Left cardiac atrium (tissue), 4 donors: Measurements from ENCODE around the gene EFHC2. TPM values are rescaled to one million over a fixed set of nuclear protein-coding genes. Genes with fewer than 3 reads are reported as not detected.

ENCODE experiments used
- ATAC-seq, 2 donors: fragments of 200-7000 bp; cut with Tn5 transposase; one replicate each; pipeline ENCODE4 v1.9.1; 2020; ENCODE audit warnings: mild to moderate bottlenecking in 2 of 2, moderate library complexity in 2 of 2
- DNase-seq: peaks from one replicate; pipeline ENCODE4 v3.0.0-alpha.2; 2020
- intact Hi-C, 2 donors: fragments of 100-400 bp; cut with DNase I; formaldehyde crosslinking; loops; one replicate each; pipeline versions ENCODE4 v1.14.1 to v1.15.1; 2022 to 2023
- total RNA-seq, 2 donors: library from RNA; stranded (reverse); fragmentation: NEBNext Ultra II Directional; extraction: Animal tissue kit (Norgen Biotek cat#: 25700); gene quantifications; one replicate each; pipeline ENCODE4 v1.2.1, GENCODE V29; 2021
- donor health status: DM: no; HTN: yes; CAD: no.
- donor health status: DM: no; HTN: yes; CAD: no; lungs with severe emphysema.
- donor health status: DM: yes; HTN: yes; CAD: no.
- donor health status: Dilated cardiomyopathy.

The EFHC2 gene
- total RNA-seq, 2 donors from 2014 or later: 5.1 to 6.4 TPM

DNA sequence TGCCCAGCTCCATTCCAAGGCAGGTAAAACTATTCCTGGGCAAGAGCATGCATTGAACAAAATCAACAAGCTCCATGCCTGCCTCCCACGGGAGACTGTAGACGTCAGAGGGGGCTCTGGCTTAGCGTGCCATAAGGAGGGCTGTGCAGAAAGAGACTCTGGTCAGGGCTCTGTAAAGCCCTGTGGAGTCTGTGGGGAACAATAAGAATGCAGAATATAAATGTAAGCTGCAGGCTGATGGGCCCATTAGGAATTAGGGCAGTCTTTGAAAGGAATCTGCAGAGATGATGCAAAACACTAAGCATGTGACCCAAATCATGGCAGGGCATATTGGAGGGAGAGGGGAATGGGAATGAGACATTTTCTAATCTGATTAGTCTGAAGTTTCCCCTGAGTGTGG is 170.3 kb downstream of the EFHC2 start:
- ATAC-seq (no peak), DNase-seq (no peak)
- intact Hi-C loops: no loop called here

DNA sequence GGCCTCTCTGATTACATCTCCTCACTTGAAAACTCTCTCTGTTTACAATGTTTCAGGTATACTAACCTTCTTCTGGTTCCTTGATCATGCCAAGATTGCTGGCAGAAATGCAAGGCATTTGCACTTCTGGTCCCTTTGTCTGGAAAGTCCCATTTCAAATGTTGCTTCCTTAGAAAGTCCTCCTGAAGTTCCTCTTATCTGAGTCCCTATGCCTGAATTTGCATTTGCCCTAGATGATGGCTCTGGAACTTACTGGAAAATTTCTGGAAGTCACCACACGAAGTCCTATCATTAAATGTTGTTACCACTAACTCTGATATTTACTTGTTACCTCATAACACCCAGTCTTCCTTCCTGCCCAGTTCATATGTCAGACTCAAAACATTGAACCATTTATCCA is 176.4 kb downstream of the EFHC2 start:
- intact Hi-C loops: no loop called here
- ATAC-seq: no peak

DNA sequence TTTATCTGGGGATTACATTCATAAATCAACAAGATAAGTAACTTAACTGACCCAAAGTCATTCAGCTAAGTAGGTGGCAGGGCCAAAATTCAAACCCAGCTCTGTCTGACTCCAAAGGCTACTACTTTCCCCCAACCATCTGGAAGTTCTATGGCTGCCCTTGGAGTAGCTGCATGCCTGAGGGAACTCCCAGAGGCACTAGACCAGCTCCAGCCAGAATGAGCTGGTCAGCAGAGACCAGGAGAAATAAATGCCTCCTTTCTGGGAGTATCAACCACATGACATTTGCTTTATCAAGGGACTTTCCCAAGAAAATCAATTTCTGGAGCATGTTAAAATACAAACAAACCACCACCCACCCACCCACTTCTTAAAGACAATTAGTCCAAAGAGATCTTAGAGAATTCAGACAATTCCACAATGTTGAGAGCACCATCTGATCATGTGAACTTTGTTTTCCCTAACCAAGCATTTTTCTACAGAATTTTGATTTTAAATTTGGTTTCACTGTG is 180.5 kb downstream of the EFHC2 start:
- intact Hi-C loops: no loop called here
- DNase-seq: no peak
- no peak for ATAC-seq

More for the DNA sequence above, 176.4 kb downstream of the EFHC2 start:
- DNase-seq: no peak

DNA sequence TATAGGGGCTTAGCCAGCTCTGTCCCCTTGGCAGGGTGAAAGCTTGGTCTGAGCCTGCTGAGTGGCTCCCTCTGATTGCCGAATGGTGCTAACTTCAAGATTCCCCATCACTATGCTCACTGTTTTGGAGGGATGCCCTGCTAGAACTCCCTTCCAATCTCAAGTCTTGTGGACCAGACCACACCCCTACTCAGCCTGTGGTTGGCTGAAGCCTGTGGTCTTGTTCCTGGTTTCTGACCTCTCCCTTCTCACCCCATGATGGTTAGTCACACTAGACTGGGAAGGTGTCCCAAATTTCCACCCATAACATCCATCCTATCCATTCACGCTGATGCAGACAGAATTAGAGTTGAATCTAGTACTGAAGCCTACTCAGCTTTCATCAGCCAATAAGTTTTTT is 185.6 kb downstream of the EFHC2 start:
- peak; percentile 16 for DNase-seq
- intact Hi-C loops: no loop called here
- ATAC-seq: no peak

DNA sequence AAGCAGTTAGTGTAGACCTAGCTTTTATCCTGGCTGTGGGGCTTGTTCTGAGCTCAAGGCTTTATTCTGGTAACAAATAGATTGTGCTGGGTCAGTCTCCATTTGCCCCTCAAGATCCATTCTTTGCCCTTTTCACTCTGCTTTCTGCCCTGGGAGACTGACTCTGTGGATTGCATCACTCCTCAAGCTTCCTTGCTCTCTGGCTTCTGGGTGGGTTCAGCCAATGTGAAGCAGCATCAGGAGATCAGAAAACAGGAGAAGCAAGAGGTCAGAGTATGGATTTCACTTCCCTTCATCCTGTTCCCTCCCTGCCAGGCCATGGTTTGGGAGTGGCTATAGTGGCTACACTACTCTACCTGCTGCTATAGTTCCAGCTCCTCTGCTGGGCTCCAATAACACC is 186.2 kb downstream of the EFHC2 start:
- ATAC-seq (no peak), DNase-seq (no peak)
- intact Hi-C loops: no loop called here

DNA sequence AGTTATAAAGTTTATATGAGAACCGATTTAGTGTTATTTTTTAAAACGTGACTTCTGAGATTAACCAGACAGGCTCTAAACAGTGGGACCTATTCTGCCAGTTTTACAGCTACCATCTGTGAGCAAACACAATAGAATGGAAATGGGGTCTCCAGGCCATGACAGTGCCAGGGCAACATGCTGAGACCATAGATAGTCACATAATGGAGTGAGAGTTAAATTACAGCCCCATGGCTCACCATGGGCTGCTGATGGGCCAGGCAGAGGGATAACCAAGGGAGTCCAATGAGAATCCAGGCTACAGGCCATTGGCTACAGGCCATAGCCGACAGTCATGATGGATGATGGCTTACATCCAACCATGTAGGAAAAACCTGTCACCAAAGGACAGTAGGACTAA is 186.7 kb downstream of the EFHC2 start:
- intact Hi-C loops: no loop called here
- DNase-seq (no peak), ATAC-seq (no peak)

DNA sequence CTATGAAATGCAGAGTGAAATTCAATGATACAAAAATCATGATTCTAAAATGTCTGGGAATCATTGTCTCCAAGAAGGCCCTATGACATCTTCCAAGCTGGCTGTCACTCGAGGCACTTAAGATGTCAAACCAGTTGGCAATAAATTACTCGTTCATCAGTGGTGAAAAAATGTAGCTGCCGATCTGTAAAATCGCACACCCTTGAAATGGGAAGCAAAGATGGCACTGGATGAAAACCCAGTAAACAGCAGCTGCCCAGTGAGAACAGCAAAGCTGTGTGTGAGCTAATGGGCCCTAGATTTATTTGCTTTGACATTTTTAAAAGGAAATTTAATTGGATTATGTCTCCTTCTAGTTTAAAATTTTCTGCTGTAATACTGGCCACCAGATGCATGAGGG is 188.3 kb downstream of the EFHC2 start:
- ATAC-seq: no peak
- intact Hi-C loops: no loop called here
- no peak for DNase-seq

DNA sequence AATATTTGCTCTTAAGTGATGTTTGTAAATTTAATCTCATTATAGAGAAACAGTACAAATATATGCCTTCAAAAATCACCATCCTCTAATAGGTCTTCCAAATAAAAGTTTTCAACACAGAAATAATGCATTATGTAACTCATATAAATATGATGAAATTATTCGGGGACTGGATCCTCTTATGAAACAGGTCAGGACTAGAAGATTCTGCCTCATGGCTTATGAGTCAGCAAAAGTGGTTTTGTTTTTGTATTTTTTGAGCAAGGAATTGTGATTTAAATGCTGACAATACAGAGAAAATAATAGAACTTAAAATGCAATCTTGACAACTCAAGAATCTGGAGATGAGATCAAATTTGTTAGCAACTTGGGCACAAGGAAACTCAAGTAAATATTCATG is 190.6 kb downstream of the EFHC2 start:
- no peak for ATAC-seq
- intact Hi-C loops: no loop called here
- DNase-seq: no peak

DNA sequence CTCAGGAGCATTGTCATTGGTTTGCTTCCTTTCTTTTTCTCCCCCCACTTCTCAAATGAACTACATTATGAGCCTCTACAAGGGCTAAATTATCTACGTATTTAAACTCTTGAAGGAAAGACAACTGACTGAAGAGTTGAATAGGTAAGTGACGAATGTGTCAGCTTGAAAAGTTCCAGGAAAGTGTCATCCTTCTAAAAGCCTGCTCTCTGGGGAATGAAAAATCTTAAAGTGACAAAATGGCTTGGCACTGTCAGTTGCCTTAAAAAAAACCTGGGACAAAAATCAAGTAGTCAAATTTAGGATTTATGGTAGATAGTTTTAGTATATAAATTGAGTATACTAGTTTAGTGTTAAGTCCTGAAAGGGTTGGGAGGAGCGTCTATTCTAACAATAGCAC is 196.3 kb downstream of the EFHC2 start:
- intact Hi-C loops: no loop called here
- ATAC-seq (no peak), DNase-seq (no peak)

DNA sequence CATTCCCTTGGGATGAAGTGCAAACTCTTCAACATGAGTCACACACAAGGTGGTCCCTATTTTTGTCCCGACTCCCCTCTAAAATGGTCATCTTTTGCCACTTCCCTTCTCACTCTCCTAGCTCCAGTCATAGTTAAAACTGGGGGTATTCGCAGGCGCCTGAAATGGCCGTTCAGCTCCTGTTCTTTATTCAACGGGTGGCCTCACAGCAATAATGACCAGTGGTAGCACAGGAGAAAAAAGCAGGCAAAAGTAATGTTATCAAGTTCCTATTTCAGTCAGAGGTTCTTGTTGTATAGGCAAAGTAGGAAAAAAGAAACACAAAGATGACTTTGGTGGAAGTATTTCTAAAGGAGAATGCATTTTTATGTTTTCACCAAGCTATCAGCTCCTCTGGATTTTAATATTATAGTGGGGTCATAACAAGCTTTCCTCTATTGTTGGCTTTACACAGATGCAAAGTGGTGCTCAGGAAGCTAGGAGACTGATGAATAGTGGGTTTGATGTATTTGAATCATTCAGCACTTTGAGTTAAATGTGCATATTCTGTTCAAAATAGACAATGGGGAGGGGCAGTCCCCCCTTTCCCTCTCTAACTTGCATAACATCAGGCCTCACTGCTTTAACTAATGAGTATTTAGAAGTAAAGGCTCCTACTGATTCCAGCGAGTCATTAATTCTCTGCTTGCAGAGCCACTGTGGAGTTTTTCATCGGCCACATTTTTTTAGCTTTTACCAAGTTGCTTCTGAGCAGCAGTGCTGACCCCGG is 199.1 kb downstream of the EFHC2 start:
- DNase-seq (no peak), ATAC-seq (no peak)
- intact Hi-C loops: no loop called here

DNA sequence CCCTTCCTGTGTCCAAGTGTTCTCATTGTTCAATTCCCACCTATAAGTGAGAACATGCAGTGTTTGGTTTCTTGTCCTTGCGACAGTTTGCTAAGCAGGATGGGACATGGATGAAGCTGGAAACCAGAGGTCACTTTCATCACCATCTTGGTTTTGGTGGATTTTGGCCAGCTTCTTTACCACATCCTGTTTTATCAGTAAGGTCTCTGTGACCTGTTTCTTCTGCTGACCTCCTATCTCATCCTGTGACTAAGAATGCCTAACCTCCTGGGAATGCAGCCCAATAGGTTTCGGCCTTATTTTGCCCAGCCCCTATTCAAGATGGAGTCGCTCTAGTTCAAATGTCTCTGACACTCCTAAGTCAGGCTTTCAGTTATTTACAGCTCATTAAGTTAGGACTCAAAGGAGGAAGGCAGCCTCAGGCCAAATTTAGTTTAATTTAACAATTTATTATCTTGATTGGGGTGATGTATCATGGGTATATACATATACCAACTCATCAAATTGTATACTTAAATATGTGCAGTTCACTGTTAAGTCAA is 200.3 kb downstream of the EFHC2 start:
- intact Hi-C loops: no loop called here
- no peak for DNase-seq
- no peak for ATAC-seq

DNA sequence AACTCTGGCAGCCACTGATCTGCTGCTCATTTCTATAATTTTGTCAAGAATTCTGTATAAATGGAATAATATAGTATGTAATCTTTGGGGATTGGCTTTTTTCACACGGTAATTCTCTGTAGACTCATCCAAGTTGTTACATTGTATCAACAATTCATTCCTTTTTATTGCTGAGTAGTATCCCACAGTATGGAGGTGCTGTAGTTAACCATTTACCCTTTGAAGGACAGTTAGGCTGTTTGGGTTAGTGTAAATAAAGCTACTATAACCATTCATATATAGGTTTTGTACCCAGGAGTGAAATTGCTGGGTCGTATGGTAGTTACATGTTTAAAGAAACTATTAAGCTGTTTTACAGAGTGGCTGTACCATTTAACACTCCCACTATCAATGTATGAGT is 213.3 kb downstream of the EFHC2 start:
- intact Hi-C loops: no loop called here
- ATAC-seq (no peak), DNase-seq (no peak)

DNA sequence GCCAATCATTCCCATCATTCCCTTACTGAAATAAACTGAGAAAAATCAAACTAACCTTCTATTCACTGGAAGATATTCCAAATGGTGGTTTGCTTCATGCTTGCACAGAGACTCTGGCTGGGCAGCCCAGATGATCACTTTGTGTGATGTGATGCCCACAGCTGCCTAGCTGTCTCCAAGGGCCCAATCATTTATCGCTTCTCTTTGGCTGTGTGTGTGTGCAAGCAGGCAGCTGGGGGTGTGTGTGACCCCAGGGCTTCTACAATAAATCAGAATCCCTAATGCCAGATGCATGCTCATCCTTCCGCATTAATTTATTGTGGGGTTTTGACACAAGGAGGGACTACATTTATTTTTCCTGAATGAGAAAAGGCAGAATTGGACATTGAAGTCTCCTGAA is 230.1 kb downstream of the EFHC2 start:
- DNase-seq (no peak), ATAC-seq (no peak)
- intact Hi-C loops: no loop called here

DNA sequence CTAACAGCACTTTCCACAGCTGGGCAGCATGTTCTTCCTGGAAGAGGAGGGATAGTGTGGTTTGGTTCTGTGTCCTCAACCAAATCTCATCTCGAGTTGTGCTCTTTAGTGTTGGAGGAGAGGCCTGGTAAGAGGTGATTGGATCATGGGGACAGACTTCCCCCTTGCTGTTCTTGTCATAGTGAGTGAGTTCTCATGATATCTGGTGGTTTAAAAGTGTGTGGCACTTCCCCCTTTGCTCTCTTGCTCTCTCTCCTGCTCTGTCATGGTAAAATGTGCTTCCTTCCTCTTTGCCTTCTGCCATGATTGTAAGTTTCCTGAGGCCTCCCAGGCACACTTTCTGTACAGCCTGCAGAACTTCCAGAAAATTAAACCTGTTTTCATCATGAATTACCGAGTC is 236.6 kb downstream of the EFHC2 start:
- DNase-seq: no peak
- intact Hi-C loops: no loop called here
- ATAC-seq: no peak

DNA sequence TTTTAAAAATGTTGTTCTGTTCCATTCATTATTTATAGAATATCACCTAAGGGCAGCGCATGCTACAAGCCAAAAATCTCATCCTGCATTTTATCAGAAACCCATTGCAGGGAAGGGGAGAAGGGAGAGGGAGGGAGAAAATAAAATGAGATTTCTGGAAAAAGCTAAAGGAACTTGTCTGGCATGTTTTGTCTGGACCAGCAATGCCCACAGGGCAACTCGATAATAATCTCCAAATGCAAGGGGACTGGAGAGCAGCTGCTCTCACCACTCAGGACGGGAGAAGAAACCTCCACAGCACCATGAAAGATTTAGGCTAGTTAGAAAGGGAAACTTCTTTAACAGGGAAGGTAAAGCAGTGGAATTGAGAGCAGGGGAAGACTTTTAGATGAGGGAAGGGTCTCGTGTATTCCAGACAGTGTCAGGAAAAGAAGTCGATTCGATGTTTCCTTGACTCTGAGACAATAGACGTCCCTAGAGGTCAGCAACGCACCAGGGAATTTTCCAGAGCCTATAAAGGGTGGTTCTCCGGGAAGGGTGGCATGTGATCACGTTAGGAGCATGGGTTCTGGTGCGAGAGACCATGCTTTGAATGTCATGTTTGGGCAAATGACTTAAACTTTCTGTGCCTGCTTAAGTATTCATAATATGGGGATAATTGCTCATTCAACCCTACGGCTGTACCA is 238.1 kb downstream of the EFHC2 start:
- no peak for ATAC-seq
- intact Hi-C loops: no loop called here

DNA sequence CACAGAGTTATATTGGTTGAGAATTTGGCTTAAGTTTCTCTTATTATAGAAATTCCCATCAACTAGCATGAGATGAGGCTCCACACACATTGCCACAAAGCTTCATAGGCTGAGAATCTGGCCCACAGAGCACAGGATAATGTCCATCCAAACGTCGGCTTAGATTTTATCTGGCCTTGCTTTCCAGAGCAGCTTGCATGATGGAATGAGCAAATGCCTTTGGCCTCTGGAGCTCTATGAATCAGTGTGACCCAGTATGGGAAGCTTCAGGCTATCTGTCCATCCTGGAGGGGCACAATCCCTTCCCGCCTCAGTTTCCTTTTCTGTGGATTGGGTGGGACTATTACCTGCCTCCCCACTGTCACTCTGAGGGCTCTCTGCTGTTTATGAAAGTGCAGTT is 238.8 kb downstream of the EFHC2 start:
- intact Hi-C loops: no loop called here
- DNase-seq (no peak), ATAC-seq (no peak)

More for the DNA sequence above, 238.1 kb downstream of the EFHC2 start:
- no peak for DNase-seq

DNA sequence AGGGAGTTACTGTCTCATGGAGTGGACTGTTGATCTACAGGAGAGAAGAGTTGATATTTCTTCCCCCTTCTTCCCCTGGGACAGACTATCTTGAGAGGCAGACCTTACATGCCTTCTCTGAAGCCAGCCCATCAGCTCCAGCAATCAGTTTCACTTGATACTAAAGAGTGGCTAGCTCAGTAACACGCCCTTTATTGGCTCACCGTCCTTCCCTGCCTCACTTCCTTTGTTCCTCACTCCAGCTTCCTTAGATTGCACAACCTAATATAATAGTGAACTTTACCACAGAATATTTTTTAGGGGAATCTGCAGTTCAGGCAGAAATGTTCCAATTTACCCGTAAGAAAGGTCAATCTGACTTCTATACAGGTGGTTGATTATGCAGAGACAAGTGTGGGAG is 242.2 kb downstream of the EFHC2 start:
- intact Hi-C loops: no loop called here
- ATAC-seq (no peak), DNase-seq (no peak)

DNA sequence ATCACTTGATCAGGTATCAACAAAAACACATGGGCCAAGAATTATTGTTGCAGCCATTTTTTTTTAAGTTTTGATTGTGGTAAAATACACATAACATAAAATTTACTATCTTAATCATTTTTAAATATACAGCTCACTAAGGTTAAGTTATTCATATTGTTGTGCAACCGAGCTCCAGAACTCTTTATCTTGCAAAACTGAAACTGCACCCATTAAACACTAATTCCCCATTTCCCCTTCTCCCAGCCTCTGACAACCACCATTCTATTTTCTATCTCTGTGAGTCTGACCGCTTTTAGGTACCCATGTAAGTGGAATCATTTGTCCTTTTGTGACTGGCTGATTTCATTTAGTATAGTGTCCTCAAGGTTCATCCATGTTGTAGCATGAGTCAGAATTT is 244.1 kb downstream of the EFHC2 start:
- DNase-seq (no peak), ATAC-seq (no peak)
- intact Hi-C loops: no loop called here
